ENCODE results near the gene ENTPD6.

ENTPD6 gene

DNA sequence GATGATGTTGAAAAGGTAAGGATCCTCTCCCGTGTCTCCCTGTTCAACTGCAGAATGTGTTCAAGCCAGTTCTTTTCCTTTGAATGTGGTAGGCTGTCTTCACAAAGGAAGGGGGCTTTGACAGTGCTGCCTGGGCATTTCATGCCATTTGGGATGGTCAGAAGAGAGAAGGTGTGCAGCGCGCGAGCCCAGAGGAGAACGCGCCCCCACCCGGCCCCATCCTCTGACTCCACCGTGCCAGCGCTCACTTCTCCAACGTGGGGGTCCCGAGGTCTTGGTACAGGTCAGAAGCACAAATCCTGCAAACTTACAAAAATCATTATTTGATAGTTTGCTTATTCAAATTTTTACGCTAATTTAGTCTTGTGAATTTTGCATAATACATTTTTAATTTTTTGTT is 14.4 kb downstream of the ENTPD6 start:
- no peak for TF ChIP-seq CEBPB (IDR thresholded peaks at IDR 0.05)
- TF ChIP-seq, protein P1, sequence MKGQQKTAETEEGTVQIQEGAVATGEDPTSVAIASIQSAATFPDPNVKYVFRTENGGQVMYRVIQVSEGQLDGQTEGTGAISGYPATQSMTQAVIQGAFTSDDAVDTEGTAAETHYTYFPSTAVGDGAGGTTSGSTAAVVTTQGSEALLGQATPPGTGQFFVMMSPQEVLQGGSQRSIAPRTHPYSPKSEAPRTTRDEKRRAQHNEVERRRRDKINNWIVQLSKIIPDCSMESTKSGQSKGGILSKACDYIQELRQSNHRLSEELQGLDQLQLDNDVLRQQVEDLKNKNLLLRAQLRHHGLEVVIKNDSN (IDR thresholded peaks at IDR 0.05), result no peak
- no peak for TF ChIP-seq EGR1 (IDR thresholded peaks at IDR 0.05)
- TF ChIP-seq, protein P2, sequence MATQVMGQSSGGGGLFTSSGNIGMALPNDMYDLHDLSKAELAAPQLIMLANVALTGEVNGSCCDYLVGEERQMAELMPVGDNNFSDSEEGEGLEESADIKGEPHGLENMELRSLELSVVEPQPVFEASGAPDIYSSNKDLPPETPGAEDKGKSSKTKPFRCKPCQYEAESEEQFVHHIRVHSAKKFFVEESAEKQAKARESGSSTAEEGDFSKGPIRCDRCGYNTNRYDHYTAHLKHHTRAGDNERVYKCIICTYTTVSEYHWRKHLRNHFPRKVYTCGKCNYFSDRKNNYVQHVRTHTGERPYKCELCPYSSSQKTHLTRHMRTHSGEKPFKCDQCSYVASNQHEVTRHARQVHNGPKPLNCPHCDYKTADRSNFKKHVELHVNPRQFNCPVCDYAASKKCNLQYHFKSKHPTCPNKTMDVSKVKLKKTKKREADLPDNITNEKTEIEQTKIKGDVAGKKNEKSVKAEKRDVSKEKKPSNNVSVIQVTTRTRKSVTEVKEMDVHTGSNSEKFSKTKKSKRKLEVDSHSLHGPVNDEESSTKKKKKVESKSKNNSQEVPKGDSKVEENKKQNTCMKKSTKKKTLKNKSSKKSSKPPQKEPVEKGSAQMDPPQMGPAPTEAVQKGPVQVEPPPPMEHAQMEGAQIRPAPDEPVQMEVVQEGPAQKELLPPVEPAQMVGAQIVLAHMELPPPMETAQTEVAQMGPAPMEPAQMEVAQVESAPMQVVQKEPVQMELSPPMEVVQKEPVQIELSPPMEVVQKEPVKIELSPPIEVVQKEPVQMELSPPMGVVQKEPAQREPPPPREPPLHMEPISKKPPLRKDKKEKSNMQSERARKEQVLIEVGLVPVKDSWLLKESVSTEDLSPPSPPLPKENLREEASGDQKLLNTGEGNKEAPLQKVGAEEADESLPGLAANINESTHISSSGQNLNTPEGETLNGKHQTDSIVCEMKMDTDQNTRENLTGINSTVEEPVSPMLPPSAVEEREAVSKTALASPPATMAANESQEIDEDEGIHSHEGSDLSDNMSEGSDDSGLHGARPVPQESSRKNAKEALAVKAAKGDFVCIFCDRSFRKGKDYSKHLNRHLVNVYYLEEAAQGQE (IDR thresholded peaks at IDR 0.05; ENCODE audit: low read depth), result no peak
- no peak for TF ChIP-seq ZBTB7A (IDR thresholded peaks at IDR 0.05; ENCODE audit: low read depth)
- no peak for TF ChIP-seq RAD21 (IDR thresholded peaks at IDR 0.05; ENCODE audit: low read depth)
- no peak for TF ChIP-seq FOXM1 (IDR thresholded peaks at IDR 0.05; ENCODE audit: borderline replicate concordance, low read depth)
- TF ChIP-seq TEAD4 (IDR thresholded peaks at IDR 0.05), result no peak
- TF ChIP-seq EP300 (IDR thresholded peaks at IDR 0.05; ENCODE audit: borderline replicate concordance), result no peak
- TF ChIP-seq YY1 (IDR thresholded peaks at IDR 0.05; ENCODE audit: low read depth), result no peak
- TF ChIP-seq TAF1 (IDR thresholded peaks at IDR 0.05; ENCODE audit: low read depth), result no peak
- no peak for TF ChIP-seq CREB1 (IDR thresholded peaks at IDR 0.05; ENCODE audit: low read depth)
- TF ChIP-seq, protein P3, sequence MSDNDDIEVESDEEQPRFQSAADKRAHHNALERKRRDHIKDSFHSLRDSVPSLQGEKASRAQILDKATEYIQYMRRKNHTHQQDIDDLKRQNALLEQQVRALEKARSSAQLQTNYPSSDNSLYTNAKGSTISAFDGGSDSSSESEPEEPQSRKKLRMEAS (IDR thresholded peaks at IDR 0.05), result no peak
- no peak for TF ChIP-seq TCF12 (IDR thresholded peaks at IDR 0.05; ENCODE audit: low read depth)
- no peak for TF ChIP-seq NFIC (IDR thresholded peaks at IDR 0.05)

DNA sequence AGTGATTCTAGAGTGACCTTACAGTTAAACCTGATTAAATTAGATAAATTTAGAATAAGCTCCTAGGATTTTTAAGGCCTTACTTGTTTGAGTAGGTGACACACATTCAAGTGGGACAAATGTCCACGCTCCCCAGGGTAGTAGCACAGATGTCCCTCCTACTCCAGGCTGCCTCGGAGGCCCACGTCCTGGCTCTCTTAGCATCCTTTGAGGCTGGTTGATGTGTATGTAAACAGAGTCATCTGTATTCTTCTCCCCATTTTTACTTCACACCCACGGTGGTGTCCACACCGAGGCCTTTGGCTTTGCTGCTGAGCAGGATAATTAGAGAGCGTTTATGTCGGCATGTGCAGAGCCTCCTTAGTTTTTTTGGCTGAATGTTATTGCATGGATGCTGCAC is 15.8 kb downstream of the ENTPD6 start:
- TF ChIP-seq CEBPB (IDR thresholded peaks at IDR 0.05) (no peak), TEAD4 (IDR thresholded peaks at IDR 0.05) (no peak), NFIC (IDR thresholded peaks at IDR 0.05) (no peak), RAD21 (IDR thresholded peaks at IDR 0.05; ENCODE audit: low read depth) (no peak), EP300 (IDR thresholded peaks at IDR 0.05; ENCODE audit: borderline replicate concordance) (no peak), FOXM1 (IDR thresholded peaks at IDR 0.05; ENCODE audit: borderline replicate concordance, low read depth) (no peak)
- TF ChIP-seq, protein P1 (IDR thresholded peaks at IDR 0.05), result no peak

DNA sequence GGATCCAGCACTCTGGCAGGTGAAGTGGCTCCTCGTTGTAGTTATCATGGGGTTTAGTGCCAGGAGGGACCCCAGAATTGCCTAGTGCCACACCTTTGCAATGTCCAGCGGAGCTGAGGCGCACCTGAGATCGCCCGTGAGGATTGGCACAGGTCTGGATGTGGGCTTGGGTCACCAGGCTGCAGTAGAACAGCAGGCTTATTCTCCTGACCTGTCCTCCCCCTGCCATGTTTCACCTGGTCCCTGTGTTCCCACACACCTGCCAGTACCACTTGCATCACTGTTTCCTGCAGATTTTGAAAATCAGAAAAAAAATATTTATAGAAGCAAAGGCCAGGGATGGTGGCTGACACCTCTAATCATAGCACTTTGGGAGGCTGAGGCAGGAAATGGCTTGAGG is 16.7 kb downstream of the ENTPD6 start:
- TF ChIP-seq CEBPB (IDR thresholded peaks at IDR 0.05) (no peak), YY1 (IDR thresholded peaks at IDR 0.05; ENCODE audit: low read depth) (no peak)
- TF ChIP-seq, protein P2 (IDR thresholded peaks at IDR 0.05; ENCODE audit: low read depth), result no peak

DNA sequence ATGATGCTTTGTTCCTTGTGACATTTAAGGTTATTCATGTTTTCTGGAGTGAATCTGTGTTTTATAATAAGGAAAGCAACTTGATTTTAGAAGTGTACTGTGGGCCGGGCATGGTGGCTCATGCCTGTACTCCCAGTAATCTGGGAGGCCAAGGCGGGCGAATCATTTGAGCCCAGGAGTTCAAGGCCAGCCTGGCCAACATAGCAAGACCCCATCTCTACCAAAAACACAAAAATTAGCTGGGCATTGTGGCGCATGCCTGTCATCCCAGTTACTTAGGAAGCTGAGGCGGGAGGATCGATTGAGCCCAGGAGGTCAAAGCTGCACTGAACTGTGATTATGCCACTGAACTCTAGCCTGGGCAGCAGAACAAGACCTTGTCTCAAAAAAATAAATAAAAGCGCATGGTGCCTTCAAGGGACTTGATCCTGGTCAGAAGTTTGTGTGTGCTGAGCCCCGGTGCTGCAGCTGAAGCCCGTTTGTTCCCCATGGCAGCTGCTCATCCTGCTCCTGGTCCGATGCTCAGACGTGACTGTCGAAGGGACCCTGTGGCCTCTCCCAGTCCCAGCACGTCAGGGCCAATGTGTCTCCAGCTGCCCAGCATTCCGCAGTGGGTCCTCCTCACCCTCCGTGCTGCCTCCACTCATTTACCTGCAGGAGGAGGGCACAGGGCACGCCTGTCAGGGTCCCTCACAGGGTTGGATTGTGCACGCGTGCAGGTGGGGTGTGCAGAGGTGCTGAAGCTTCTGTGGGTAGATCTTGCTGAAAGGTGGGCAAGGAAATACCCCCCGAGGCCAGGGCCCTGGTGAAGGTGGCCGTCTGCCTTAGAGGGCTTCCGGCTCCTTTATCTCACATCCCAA is 18.3 kb downstream of the ENTPD6 start:
- TF ChIP-seq, protein P1 (IDR thresholded peaks at IDR 0.05), result no peak
- TF ChIP-seq, protein P3 (IDR thresholded peaks at IDR 0.05), result no peak
- TF ChIP-seq TEAD4 (IDR thresholded peaks at IDR 0.05) (no peak), RAD21 (IDR thresholded peaks at IDR 0.05; ENCODE audit: low read depth) (no peak), YY1 (IDR thresholded peaks at IDR 0.05; ENCODE audit: low read depth) (no peak)

DNA sequence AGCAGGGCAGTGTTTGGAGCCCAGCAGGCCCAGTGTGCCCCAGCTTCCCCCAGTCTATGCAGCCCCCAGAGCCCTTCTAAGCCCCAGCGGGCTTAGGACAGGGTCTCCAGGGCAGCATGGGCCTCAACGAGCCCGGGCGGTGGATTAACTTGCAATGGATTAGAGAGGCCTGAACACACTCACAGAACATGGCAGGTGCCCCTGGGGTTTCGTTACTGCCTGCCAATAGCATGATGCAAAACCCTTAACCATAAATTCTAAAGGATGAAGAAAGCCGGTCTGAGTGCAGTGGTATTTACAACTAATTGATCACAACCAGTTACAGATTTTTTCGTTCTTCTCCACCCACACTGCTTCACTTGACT is 18.9 kb downstream of the ENTPD6 start:
- TF ChIP-seq CREB1 (IDR thresholded peaks at IDR 0.05; ENCODE audit: low read depth) (no peak), TCF12 (IDR thresholded peaks at IDR 0.05; ENCODE audit: low read depth) (no peak)

DNA sequence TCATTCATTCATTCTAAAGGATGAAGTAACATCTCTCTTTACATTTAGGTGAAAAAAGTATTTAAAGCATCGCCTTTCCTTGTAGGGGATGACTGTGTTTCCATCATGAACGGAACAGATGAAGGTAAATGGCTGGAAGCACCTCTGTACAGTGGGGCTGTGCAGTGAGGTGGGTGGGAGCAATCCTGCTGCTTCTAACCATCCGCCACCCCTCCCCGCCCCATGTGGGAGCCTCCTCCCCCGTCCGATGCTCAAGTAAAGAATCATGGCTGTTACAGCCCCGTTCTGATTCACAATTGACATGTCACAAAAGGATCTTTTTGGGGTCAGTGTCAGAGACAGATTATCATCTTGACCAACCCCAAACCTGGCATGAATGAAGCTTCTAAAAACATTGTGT is 19.3 kb downstream of the ENTPD6 start:
- TF ChIP-seq, protein P2 (IDR thresholded peaks at IDR 0.05; ENCODE audit: low read depth), result no peak
- no peak for TF ChIP-seq NFIC (IDR thresholded peaks at IDR 0.05)
- TF ChIP-seq CEBPB (IDR thresholded peaks at IDR 0.05), result no peak
- TF ChIP-seq, protein P1 (IDR thresholded peaks at IDR 0.05), result no peak
- TF ChIP-seq RAD21 (IDR thresholded peaks at IDR 0.05; ENCODE audit: low read depth), result no peak
- no peak for TF ChIP-seq TCF12 (IDR thresholded peaks at IDR 0.05; ENCODE audit: low read depth)
- no peak for TF ChIP-seq EP300 (IDR thresholded peaks at IDR 0.05; ENCODE audit: borderline replicate concordance)
- TF ChIP-seq, protein P3 (IDR thresholded peaks at IDR 0.05), result no peak
- TF ChIP-seq ZBTB7A (IDR thresholded peaks at IDR 0.05; ENCODE audit: low read depth), result no peak
- no peak for TF ChIP-seq TAF1 (IDR thresholded peaks at IDR 0.05; ENCODE audit: low read depth)
- TF ChIP-seq TEAD4 (IDR thresholded peaks at IDR 0.05), result no peak
- no peak for TF ChIP-seq CREB1 (IDR thresholded peaks at IDR 0.05; ENCODE audit: low read depth)
- TF ChIP-seq FOXM1 (IDR thresholded peaks at IDR 0.05; ENCODE audit: borderline replicate concordance, low read depth), result no peak
- TF ChIP-seq EGR1 (IDR thresholded peaks at IDR 0.05), result no peak
